MM.1S (cell line): ENCODE data around the gene DENND2A.

Experiments used
- EZH2 ChIP-seq: fragments of 300-600 bp; sonication (generic); optimal IDR thresholded peaks from 2 replicates; pipeline ENCODE3; 2017; ENCODE audit warnings: low read depth, mild to moderate bottlenecking, antibody characterized with exemption, low read length, mixed read lengths
- EZH2phosphoT487 ChIP-seq: fragments of 300-600 bp; sonication (generic); IDR thresholded peaks from 2 replicates; pipeline ENCODE4 v1.6.1; 2018; ENCODE audit warnings: antibody characterized with exemption, low read length
- TF ChIP-seq, protein P1 (sequence below): fragments of 300-600 bp; sonication (generic); IDR thresholded peaks from 2 replicates; pipeline ENCODE4 v1.5.1; 2016; ENCODE audit warnings: antibody characterized with exemption, low read length, mixed read lengths

DNA sequence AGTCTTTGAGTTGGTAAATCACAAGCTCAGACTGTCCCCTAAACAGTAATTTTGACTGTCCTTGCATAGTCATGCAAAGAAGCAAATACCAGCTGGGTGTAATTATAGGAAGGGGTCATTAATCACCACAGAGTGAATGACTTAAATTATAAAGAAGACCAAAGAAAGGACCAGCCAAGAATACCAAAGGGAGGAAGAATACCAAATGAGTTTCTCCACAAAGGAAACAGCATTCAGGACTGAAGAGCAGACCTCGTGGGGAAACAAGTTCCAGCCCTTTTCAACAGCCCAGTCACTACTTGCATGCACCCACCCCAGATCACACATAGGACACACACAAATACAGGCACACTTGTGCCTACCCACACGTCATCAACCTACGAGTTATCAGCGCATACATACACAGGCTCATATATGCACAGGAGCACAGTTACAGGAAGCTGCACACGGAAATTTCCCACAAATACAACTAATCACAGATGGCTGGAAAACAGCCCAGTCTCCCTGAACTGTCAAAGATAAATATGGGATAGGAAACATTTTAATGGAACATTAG lies 77.6 kb downstream of the DENND2A start:
- TF ChIP-seq, protein P1, sequence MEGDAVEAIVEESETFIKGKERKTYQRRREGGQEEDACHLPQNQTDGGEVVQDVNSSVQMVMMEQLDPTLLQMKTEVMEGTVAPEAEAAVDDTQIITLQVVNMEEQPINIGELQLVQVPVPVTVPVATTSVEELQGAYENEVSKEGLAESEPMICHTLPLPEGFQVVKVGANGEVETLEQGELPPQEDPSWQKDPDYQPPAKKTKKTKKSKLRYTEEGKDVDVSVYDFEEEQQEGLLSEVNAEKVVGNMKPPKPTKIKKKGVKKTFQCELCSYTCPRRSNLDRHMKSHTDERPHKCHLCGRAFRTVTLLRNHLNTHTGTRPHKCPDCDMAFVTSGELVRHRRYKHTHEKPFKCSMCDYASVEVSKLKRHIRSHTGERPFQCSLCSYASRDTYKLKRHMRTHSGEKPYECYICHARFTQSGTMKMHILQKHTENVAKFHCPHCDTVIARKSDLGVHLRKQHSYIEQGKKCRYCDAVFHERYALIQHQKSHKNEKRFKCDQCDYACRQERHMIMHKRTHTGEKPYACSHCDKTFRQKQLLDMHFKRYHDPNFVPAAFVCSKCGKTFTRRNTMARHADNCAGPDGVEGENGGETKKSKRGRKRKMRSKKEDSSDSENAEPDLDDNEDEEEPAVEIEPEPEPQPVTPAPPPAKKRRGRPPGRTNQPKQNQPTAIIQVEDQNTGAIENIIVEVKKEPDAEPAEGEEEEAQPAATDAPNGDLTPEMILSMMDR = no peak
- TF ChIP-seq EZH2phosphoT487 = no peak
- TF ChIP-seq EZH2 = no peak
